GM21737 (cell line): Measurements from ENCODE around the gene SMIM38.
"Not testable (repeated sequence)": the region's sequence is repeated elsewhere in the genome, so short reads cannot be mapped to it uniquely, and the experiment has no call there.

Experiments
- ATAC-seq: cut with Tn5 transposase; IDR thresholded peaks from one replicate; pipeline ENCODE4 v1.9.1; 2021; ENCODE audit warnings: mild to moderate bottlenecking, moderate library complexity; ENCODE audit not compliant: unreplicated experiment

The SMIM38 gene

DNA sequence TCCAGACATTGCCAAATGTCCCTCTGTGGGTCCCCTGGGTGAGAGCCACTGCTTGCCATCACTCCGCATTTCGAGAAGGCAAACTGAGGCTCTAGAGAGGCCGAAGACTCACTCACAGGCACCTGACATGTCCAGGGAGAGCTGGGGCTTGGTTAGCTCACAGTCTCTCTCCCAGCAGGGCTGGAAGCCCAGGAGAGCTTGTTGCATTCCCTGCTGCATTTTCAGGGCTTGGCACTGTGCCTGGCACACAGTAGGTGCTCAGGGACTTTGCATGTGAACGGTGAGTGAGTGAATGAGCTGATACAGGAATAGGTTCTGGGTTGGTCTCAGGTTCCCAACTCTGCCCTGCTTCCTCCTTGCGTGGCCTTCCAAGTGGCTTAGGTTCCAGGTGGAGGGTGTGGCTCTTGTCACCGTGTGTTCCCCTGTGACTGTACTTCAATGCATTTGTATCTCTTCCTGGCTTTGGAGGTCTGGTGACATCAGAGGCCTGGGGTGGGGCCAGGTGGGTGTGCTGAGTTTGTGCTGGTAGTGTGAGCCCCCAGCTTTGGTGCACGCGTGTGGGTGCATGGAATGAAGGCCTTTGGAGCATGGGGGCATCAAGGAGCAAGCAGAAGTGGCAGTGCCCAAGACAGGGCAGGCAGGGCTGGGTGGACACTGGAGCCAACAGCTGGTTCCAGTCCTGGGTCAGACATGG is 18.4 kb upstream of the SMIM38 start:
- ATAC-seq, result no peak

DNA sequence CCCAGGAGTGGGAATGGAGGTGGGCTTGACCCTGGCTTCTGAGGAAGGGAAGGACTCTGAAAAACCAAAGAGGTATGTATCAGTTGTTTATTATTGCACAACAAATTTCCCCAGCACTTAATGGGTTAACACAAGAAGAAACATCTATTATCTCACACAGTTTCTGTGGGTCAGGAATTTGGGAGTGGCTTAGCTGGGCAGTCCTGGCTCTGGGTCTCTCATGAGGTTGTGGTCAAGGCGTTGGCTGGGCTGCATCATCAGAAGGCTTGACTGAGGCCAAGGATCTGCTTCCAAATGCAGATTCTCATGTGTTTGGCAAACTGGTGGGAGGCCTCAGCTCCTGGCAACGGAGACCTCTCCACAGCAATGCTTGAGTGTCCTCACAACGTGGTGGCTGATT is 17.5 kb upstream of the SMIM38 start:
- no peak for ATAC-seq

DNA sequence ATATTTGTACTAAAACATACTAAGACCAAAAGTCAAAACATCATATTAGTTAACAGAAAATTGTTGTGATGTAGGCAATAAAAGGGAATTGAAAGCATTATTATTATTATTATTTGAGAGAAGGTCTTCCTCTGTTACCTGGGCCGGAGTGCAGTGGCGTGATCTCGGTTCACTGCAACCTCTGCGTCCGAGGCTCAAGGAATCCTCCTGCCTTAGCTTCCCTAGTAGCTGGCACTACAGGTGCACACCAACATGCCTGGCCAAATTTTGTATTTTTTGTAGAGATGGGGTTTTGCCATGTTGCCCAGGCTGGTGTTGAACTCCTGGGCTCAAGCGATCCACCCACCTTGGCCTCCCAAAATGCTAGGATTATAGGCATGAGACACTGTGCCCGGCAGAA is 15.6 kb upstream of the SMIM38 start:
- ATAC-seq, result not testable (repeated sequence)

DNA sequence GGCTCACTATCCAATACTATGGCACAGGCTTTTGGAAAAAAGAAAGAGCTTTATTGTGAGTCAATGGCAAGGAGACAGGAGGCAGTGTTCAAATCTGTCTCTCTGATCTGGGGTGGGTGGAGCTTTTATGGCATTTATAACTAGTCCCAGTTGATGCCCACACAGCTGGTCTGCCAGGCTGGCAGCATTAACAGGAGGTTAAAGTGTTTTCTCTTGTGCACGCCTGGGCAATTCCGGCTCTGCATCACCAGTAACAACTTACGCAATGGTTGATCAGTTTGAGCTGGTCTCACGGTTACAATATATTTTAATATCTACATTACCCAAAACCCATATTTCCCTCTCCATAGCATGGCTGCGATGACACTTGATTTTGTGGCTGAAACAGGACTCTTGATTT is 15.1 kb upstream of the SMIM38 start:
- no peak for ATAC-seq

DNA sequence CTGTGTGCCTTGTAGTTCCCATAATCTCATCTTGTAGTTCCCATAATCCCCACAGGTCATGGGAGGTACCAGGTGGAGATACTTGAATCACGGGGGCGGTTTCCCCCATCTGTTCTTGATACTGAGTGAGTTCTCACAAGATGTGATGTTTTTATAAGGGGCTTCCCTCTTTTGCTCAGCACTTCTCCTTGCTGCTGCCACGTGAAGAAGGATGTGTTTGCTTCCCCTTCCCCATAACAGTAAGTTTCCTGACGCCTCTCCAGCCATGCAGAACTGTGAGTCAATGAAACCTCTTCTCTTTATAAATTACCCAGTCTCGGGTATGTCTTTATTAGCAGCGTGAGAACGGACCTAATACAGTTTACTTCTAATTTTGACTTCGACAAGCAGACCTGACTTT is 14.0 kb upstream of the SMIM38 start:
- ATAC-seq, result no peak

DNA sequence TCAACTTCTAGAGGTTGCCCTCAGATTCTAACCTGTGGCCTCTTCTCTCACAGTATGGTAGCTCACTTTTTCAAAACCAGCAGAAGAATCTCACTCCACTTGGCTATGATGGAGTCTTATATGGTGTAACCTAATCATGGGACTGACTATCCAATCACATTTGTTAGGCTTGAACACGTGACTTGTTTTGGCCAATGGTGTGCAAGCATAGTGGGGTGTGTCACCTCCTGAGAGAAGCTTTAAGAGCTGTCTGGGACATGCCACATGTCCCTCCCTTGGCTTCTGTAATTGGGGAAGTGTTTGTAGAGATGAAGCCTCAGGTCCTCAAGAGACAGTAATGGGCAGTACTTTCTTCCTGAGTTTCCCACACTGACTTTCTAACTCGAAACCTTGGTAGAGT is 12.8 kb upstream of the SMIM38 start:
- ATAC-seq, result no peak

DNA sequence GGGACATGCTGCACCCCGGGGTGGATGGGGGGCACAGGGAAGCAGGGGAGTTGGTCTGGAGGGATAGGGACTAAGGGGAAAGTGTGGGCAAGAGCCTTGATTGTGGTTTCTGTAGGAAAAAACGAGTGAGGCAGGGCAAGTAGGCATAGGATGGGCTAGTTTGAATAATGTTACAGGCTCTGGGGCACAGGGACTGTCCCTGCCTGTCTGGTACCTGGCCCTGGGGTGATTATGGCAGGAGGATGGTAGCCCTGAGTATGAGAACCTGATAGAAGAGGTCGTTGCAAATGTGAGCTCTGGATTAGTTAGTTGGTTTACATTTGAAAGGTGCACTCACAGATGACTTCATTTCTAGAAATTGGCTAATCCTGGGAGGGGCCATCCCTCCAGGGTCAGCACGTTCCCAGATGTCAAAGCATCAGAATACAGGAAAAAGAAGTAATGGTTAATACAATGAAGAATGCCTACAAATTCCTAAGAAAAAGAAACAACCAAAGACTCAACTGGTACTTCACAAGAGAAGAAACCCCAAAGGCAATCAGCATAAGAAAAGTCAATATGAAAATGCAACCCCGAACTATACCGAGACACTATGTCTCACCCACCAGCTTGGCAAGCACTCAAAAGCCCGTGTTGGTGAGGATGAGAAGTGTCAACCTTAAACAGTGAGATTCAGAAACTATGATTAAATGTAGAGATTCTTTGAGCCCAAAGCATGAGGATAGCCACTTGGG is 11.3 kb upstream of the SMIM38 start:
- ATAC-seq, result no peak

DNA sequence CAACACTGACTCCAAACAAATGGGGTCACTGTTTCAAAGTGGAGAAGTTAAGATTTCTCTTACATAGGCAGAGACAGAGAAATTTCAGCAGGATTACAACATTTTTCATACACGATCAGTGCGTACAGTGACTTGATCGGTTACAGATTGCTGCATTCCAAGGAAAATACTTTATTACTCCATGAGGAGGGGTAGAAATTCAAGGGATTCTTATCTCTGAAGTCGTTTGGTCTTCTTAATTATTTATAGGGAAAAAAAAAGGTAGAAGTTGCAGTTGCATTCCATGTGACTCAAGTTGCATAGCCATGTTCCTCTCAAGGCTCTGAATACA is 10.7 kb upstream of the SMIM38 start:
- no peak for ATAC-seq

DNA sequence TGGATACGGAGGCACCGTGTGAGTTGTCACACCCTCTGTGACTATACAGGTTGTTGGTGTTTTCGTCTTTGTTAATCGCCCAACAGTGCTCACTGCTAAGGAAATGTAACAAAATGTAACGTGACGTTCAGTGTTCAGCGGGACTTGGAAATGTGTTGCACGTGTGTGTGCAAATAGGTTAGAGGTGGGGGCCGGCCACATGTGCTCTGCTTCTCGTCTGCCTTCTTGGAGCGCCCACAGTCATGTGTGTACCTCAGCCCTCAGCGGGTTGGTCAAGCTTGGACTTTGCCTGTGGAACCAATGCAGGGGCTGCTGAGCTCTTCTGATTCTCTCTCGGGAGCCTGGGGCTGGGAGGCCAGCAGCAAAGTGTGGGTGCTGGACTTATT is 7.4 kb upstream of the SMIM38 start:
- ATAC-seq, result no peak

DNA sequence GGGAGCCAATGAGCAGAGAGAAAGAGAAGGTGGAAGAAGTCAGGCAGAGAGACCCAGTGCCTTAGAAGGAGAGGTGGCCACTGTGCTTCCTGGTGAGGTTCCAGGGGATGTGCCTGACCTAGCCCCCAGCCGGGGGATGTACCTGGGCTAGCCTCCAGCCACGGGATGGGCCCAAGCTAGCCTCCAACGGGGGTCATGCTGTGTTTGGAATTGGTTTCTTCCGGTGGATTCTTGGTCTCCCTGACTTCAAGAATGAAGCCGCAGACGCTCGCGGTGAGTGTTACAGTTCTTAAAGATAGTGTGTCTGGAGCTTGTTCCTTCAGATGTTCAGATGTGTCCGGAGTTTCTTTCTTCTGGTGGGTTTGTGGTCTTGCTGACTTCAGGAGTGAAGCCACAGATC is 6.9 kb upstream of the SMIM38 start:
- ATAC-seq, result no peak

DNA sequence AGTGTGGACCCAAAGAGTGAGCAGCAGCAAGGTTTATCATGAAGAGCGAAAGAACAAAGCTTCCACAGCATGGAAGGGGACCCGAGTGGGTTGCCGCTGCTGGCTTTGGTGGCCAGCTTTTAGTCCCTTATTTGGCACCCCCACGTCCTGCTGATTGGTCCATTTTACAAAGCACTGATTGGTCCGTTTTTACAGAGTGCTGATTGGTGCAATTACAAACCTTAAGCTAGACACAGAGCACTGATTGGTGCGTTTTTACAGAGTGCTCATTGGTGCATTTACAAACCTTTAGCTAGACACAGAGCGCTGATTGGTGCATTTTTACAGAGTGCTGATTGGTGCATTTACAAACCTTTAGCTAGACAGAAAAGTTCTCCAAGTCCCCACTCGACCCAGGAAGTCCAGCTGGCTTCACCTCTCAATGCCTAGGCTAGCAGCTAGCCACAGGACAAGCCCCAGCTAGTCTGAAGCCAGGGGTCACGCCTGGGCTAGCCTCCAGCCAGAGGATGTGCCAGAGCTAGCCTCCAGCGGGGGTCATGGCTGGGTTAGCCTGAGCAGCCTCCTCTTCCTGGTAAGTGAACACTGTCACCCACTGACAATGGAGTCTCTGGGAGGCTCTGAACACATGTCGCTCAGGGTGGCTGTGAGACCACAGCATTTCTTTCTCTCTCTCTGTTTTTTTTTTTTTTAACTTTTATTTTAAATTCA is 6.2 kb upstream of the SMIM38 start:
- not testable (repeated sequence) for ATAC-seq

DNA sequence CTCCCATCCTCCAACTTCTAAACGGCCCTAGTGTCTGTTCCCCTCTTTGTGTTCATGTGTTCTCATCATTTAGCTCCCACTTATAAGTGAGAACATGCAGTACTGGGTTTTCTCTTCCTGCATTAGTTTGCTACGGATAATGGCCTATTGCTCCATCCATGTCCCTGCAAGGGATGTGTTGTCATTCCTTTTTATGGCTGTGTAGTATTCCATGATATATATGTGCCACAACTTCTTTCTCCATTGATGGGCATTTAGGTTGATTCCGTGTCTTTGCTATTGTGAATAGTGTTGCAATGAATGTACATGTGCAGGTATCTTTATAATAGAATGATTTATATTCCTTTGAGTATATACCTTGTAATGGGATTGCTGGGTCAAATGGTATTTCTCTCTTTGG is 5.6 kb upstream of the SMIM38 start:
- no peak for ATAC-seq

DNA sequence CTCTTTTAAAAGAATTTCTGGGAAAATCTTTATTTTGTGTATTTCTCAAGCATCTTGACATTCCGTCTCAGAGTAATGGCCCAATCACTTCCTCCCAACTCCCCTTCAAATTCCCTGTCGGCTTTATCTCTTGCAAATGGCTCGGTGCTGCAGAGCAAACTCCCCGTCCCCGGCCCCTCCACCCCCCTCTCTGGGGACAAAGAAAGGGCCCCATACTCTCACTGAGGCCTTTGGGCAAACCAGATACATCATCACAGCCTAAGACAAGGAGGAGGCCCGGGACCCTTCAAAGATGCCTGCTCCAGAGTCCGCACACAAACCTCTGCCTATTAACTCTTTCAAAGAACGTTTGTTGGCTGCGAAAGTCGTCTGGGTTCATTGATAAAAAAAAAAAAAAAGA is 3.9 kb upstream of the SMIM38 start:
- ATAC-seq, result no peak

DNA sequence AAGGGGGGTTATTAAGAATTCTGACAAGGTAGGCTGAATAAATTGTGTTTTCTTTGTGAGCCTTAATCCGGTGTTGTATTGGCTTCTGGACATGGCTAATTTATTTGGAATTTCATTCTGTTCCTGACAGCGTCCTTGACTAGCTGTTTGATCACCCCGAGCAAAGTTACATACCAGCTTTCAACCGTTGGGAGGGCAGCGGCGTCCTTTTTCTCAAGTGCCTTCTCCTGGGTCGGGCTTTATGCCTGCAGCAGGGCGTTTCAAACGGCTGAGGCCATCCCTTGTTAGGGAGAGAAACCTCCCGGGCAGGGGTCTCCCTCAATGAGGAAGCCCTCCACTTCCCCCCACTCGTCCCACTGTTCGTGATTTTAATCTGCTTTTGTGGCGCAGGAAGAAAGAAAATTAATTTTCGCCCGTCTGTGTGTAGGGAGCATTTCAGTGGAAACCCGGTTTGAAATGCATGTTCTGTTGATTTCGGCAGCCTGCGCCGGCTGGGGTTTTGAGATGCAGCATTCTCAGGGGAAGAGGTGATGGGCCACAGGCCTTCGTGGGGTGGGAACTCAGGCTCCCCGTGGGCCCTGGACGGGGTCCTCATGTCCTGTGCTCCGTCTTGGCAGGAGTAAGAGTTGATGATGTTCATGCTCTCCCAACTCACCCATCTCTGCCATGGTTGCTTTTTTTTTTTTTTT is 2.9 kb upstream of the SMIM38 start:
- no peak for ATAC-seq

DNA sequence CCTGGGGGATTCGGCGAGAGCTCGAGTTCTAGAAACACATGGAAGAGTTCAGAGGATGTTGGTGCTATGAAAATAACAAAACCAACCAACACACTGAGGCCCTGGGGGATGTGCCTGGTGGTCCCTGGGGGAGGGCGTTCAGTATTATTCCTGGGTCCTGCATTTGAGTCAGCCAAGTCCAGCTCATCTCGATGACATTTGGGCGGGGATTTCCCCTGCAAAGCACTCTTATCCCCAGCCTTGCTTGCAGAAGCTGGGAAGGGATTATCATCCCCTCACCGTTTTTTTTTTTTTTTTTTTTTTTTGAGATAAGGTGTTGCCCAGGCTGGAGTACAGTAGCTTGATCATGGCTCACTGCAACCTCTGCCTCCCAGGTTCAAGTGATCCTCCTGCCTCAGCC is 2.1 kb upstream of the SMIM38 start:
- ATAC-seq, result no peak

DNA sequence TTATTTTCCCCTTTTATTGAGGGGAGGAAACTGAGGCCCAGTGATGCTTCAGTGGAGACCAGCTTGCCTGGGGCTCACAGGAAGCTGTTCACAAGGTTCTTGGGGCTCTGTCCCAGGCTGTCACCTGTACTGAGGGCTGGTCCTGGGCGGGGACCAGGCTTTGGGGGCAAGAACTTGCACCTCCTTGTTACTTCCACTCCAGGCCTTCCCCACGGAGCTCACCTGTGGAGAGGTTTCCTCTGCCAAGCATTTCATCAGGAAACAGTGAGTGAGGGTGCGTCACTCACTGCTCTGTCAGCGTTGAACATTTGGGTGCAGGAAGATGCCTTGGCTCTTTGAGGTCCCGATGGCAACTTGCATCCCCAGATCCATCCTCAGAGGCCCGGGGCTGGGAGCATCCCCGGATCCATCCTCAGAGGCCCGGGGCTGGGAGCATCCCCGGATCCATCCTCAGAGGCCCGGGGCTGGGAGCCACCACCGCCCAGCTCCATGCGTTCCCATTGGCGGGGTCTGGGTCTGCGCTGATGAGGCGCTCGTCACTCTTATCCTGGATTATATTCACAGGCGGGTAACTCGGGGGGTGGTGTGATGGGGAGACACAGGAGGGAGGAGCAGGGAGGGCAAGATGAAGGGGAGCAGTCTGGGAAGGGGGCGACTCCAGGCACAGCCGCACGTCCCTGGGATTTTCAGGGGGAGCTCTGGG is 1.4 kb upstream of the SMIM38 start:
- no peak for ATAC-seq

DNA sequence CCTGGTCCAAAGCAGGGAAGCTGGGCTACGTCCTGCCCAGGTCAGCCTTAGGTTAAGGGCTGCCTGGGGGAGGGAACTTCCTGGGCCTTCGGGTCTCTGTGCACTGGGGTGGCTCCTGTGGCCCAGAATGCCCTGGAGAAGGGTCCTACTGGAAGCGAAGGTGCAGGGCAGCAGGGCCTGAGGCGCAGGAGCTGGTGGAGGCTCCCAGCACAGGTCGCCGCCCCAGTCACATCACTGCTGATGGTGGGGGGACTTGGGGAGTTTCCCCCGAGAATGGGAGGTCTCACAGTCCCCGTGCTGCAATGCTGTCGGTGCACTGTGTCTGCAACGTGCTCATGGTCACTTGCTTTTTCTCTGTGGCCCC is 815 bp upstream of the SMIM38 start:
- ATAC-seq, result no peak

DNA sequence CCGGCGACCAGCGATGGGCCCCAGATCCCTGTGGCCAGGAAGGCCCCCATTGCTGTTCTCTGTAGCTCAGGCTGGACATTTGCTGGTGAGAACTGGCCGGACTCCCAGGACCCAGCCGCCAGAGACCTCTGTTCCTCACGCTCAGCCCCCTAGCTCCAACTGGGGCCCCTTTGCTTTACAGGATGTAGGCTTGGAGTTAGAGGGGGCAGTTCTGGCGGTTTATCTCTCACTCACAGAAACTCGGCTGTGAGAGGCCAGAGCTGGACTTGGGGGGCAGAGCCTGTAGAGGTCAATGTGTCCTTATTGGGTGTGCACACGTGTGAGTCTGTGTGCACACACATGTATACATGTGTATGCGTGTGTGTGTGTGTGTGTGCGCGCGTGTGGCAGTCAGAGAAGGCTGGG is 502 bp downstream of the SMIM38 start:
- no peak for ATAC-seq

DNA sequence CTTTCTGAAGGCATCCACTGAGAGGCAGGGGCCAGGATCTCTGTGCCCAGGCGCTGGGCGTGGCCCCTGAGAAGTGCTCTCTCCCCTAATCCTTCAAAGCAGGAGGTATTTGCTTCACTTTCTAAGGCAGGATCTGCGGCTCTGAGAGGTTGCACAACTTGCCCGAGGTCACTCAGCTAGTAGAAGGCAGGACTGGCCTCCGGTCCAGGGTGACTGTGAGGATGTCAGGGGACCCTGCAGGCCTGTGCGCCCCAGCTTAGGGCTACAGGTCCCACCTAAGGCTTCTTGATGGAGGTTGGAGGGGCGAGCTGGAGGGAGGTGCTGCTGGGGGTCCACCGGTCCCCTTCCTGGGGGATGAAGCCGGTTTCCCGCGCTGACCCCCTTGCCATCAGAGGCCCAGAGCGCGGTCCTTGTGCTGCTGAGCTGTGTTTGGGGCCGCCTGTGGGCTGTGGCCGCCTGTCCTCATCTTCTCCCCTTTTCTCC is 979 bp downstream of the SMIM38 start:
- ATAC-seq, result no peak

DNA sequence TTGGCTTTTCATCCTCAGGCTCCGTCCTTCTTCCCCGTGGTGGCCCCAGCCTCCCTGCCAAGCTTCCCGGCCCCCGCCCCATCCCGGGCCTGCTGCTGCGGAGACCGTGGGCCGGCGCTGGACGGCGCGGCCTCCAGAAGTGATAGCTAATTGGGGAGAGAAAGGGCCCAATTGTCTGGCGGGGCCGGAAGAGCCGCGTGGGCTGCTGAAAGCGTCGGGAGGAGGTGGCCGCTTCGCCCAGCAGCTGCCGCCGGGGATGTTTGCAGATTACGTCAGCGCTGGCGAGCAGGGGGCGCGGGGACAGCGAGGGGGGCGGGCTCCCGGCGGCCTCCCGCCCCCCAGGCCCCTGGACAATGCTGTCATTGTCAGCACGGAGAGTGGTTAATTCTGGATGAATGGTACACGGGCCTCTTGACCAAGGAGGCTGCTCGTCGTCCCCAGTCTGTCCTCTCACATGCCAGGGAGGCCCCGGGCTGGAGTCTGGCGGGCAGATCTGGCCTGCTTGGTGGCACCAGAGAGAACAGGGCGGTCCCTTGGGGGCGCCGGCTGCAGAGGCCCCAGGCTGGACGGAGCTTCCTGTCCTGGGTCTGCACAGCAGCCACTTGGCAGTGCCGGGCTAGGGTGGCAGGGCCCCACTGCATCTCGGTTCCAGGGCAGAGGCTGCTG is 1.6 kb downstream of the SMIM38 start:
- ATAC-seq, result no peak

DNA sequence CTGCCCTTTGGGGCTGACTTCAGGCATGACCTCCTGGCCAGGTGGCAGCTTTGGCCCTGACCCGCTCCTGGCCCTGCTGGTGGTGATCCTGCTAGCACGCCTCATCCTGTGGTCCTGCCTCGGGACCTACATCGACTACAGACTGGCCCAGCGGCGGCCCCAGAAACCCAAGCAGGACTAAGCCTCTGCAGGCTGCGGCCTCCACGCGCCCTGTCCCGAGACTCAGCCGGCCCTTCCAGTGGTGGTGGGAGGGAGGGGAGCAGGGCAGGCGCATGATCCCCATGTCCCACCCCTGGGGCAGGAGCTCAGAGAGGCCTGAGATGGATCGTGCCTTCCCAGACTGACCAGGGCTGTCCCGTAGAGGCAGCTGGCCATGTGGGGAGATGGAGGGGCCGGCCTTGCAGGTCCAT is 2.1 kb downstream of the SMIM38 start:
- no peak for ATAC-seq
